NCI-H2107 treated with DMSO at 0.1 percent for 48 hours (cell line): Measurements from ENCODE around the gene TMEM245.
A peak's percentile ranks its signal among the peaks of the same experiment; 100 is the strongest.

Experiments used
- DNase-seq: peaks from one replicate; lab custom pipeline; 2025; ENCODE audit not compliant: unreplicated experiment; lab: John Stamatoyannopoulos, UW

TMEM245 gene

DNA sequence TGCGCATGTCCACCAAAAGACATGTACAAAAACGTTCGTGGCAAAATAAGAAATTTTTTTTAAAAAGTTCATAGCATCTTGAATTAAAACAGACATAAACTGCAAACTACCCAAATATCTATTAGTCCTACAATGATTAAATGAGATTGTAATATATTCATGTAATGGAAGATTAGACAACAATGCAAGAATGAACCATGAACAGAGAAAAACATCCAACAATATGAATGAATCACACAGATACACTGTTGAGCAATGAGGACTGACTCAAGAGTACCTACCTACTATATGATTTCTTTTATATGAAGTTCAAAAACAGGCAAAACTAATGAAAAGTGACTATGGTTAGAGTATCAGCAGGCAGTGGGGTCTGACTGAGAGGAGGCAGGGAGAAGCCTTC, 88.5 kb downstream of the TMEM245 start:
- DNase-seq, result no peak

DNA sequence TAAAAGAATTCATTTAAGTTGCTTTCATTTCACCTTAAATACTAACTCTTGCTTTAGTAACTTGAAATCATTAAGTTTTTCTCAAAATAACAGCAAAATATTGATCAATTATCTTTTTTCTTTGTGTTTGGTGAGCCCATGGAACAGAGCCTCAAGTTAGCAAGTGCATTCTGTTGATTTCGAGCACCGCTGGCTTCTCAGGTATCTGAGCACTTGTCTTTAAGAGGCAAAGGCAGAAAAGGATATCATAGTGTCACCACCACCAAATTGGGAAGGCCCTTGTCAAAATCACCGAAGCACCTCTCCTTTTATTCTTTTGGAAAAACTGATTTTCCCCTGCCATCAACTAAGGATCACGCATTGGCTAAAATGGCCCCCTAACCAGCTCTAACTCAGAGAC, 89.3 kb downstream of the TMEM245 start:
- no peak for DNase-seq

DNA sequence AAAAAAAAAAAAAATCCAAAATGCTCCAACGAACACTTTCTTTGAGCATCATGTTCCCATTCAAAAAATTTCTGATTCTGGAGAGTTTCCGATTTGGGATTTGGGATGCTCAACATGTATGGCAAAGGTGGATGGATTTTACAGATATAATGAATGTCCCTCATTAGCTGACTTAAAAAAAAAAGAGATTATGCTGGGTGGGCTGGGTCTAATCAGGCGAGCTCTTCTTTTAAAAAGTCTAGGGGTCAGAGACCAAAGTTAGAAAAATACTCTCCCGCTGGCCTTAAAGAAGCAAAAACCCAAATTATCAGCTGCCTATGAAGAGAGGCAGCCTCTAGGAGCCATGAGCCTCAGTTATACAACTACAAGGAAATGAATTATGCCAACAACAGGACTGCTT, 91.3 kb downstream of the TMEM245 start:
- DNase-seq, result no peak

DNA sequence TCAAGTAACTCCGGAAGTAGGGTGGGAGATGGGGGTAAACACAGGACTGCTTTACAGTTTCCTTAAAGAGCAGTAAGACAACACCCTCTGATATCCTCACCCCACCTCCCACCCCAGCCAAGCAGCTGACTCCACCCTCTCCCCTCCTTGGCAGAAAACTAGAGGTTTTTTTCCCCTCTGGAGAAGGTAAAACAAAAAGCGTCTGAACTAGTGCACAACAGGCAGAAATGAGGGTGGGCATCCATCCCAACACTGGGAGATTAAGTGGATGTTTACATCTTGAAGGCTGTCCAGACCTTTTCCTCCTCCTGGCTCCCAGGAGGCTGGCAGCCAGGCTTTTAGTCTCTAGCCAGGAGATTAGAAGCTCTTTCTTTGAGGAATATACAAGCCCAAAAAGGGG, 92.6 kb downstream of the TMEM245 start:
- no peak for DNase-seq

DNA sequence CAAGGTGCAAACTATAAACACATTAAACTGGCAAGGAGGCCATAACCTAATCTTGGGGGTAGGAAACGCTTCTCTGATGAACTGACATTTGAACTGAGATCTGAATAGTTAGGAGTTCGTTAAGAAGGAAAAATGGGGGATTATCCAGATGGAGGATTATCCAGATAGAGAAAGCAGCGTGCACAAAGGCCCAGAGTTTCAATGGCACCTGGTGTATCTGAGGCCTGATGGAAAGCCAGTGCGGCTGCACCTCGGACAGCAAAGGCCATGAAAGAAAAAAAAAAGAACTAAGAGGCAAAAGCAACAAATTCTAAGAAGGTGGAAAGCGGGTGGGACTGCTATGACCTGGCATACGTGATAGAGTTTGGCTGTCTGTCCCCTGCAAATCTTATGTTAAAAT, 93.4 kb downstream of the TMEM245 start:
- DNase-seq, result no peak

DNA sequence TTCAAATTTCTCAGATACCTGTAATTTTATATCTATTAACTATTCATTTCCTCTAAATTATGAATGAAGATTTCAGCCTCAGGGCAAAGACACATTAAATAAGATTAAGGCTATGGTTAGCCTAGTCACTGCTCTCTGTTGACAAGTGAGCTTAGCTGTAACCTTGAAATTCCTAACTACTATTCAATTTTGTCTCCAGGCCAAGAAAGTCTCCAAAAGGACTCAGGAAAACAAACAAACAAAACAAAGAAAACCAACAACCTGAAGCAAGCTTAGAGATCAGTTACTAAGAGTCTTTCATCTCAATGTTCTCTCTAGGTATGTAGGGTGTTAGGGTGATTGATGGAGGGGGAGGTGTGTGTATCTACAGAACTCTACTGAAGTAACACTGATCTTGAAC, 96.9 kb downstream of the TMEM245 start:
- DNase-seq, result no peak

DNA sequence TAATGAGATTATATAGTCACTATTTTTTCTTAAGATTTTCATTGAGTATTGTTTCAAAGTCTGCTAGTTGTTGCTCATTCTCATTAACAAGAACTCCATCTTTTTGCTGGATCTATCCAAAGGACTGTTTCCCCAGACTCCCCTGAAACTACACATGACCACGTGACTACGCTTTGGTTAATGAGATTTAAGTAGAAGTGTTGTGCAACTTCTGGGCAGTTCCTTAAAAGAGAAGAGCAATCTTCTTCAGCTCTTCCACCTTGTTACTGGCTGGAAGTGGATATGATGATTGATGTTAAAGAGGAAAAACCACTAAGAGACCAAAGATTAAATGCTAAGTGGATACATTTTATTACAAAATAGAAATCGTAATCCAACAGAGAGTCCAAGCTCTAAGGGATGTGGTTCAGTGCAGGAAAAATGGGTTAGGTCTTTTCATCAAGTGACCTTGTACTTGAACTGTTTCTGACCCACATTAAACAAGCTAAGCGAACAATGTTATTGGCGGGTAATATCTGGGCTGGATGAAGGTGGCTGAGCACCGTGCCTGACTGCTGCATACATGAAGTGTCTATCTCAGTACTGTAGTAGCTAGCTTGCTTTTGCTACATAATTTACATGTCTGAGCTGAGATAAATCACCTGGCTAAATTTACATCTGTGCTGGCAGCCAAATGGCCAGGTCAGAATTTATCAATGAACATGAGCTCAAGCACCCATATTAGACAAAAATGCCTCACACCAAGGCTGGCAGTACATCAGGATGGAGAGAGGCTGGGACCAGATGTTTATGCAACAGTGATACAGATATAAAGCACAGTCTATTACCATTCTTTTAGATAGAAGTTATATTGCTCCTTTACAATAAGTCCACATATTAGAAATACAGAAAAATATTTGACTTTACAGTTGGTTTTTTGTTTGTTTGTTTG, 98.9 kb downstream of the TMEM245 start:
- no peak for DNase-seq

DNA sequence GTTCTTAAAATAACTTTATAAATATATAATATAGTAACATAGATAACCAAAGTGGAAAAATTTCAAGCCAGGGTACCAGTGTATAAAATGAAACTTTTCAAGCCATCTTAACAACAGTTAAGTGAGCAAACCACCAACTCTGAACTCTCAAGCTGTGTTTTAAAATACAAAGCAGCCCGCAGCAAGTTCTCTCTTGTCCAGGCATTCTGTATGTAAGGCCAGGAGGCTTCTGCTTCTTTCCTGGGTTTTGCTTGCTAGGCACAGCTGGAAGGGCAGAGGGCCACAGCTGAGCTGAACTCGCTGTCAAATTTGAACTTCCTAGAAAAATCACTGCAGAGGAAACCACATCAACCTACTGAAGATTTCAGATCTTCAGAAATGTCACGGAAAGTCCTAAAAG, 99.6 kb downstream of the TMEM245 start:
- DNase-seq, result no peak

DNA sequence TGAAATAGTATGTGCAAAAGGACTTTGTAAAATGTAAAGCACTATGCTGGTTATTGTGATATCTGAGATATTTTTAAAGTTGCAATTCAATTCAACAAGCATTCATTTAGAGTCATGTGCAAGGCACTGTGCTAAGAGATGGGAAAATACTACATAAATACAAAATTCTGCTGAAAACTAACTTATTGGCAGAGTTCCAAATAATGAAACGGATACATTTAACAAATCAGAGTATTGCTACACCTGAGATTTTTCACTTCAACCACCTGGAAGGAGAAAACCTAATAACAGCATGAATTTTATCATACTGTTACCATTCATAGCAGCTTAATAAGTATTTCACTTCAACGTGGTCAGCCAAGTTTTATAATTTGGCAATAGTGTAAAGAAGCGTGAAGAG, 100.3 kb downstream of the TMEM245 start:
- DNase-seq, result no peak

DNA sequence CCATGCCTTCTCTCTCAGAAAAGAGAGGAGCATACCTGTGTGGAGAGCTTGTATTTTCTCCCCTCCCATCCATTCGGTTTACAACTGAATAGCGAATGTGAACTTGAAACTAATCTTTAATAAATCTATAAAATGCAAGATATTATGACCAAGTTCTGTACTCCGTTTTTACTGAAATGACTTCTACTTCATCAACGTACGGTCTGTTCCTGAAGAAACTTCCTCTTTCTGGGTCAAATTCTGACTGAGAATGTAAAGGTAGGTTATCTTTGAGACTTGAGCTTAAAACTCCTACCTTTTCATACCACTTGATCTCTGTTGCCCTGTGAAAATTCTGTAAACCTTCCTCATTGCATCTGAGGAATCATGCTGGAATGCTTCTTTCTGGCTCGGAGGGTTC, 102.3 kb downstream of the TMEM245 start:
- no peak for DNase-seq

DNA sequence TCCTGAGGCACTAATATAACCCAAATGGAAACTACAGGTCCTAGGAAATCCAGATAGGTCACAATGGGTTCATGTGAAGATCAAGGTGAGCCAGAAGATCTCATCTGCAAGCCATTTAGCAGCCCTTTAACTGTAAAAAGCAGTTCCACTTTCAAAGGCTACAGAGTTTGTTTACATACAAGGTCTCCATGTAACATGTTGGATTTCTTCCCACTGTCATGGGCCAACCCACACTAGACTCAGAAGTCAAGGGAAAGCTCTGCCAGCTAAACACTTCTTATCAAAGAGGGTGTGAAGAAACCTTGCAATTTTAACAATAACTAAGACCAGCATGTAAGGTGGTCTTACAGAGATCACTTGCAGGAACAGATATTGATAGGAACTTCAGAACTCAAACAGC, 102.7 kb downstream of the TMEM245 start:
- no peak for DNase-seq

DNA sequence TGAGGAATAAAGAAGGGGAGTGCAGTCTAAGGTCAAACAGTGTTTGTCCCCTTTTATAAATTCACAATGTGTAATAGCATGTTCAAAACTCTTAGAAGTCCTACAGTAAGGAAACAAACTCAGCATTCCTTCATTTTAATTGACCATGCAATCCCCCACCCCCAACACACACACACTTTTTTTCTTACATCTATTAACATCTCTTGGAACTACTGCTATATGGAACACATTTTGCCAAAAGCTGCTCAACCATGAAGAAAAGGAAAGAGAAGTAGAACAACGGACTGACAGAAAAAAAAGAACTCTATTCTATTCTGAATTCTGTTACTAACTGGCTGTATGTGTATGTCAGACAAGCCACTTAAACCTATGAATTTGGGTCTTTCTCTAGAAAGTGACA, 103.6 kb downstream of the TMEM245 start:
- DNase-seq, result no peak

DNA sequence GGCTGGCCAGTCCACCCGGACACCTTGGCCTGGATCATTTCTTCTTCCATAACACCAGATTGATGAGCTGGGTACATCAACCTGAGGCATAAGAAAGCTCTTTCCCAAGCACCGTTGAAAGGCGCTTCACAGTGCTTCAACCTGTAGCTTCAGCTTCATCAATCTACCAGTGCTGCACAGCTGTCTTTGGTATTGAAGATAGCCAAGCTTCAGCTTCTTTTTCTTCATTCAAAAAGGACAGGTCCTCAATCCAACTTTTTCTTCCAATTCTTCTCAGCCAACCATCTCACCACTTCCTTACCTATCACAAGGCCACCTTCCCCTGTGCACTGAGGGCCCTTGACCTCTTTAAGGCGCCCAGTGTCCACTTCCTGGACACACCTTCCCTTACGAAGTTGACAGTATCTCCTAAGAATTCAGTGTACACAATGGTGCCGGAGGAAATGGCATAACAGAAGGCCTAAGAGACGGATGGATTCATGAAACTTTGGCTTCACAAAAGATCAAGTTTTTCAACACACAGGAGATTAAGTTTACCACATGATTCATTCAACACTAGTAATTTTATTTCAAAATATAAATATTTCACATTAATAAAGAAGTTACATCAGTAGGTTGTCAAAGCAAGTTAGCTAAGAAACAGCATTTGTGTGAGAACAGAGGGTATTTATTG, 105.0 kb downstream of the TMEM245 start:
- no peak for DNase-seq

DNA sequence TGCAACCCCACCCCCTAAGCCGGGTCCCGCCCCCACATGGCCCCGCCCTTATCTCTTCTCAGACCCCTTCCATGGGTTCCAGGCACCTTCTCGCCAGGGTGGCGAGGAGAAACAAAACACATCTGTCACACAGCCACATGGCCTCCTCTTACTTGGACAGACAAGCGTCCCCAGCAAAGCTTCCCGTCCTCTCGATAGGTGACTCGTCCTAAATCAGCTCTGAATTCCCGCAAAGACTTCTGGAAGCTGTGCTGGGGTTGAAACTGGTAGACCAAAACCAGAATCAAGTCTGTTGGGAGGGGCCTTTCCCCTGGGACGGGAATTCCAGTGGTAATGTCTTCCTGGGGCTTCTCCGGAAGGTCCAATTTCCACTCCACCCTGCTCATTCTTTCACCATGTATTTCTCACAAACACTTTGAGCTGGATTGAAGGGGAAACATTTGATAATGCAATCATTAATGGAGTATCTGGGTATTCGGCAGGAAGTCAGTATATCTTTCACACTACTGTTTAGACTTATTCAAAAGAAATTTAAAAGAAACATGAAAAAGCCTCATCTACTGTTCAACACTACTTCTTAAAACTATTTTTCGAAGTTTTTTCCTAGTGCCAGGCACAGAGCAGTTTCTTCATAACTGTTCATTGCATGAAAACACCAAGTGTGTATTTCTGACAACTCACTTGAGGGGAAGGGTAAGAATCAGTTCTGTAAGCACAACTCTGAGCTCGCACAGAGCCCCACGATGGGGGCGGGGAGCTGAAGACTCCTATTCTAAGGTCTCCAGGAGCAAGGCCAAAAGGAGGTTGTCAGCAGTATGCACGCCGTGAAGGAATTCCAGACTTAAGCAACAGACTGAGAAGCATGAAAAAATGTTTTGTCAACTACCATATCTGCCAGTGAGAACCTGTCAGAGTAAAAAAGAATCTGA, 105.8 kb downstream of the TMEM245 start:
- no peak for DNase-seq

DNA sequence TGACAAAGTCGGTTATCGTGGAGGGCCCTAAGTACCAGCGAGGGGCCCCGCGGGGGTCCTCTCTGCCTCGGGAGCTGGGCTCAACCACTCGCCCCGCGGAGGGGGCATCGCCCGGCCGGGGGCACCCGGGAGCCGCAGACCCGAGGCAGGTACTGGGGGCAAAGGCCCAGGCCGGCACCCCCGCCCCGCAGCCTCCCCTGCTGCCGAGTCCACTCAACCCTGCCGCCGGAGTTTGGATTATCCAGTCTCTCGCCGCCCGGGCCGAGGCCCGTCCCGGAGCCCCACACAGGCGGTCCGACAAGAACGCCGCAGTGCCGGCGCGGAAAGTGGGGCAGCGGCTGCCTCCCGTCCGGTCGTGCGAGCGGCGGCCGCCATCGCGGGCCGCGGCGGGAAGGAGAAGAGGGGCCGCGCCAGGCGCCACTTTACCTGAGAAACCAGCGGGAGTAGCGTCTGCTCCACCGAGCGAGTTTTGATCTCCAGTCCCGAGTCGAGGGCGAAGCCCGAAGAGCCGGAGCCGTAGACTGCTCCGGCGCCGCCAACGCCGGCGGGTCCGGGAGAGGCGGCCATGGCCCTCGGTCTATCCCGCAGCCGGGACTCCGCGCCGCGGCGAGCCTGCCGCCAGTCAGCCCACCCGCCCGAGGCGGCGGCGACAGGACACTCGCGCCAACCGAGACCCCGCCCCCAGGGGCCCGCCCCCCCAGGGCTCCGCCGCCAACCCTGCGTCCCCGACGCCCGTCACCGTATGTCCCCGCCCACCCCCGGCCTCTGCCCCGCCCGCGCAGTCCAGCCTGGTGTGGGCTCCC, 106.7 kb downstream of the TMEM245 start, which contains the start of gene CTNNAL1:
CTNNAL1 (minus strand) TSS at position 624 of the 803 bp plus-strand sequence; CDS start at position 567, 57 bp downstream.
- DNase-seq, result peak; percentile 68

DNA sequence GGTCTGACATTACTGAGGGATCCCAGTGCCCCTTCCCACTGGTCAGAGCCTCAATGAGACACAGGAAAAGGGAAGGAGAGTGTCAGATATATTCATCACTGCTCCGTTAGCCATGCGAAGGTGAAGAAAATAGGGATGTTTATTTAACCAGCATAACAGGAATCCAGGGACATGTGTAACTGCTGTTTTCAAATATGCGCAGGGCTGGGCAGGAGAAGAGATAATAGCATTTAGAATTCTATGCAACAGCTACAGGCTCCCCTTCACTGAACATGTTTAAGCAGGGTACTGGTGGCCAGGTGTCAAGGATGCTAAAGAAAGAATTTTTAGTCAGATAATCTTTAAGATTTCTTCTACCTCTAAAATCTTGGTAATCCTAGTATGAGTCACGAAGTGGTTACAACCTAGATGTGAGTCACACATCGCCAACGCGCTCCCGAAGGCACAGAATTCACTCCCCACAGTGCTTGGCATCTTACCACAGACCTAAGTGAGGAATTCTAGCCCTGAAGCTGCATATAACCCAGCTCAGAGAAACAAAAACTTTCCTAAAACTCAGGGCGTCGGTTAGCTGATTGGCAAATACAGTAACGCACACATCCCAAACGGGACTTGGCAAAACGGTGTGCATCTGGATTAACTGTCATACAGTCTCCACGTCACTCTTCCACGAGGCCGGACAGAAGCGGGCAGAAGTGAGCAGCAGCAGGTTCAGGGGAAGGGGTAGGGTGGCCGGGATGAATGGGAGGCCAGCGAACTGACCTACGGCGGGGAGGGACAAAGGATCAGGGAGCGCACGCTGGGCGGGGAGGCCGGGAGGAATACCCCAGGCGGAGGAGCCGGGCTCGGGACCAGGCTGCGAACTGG, 107.5 kb downstream of the TMEM245 start:
- peak; percentile 8 for DNase-seq

DNA sequence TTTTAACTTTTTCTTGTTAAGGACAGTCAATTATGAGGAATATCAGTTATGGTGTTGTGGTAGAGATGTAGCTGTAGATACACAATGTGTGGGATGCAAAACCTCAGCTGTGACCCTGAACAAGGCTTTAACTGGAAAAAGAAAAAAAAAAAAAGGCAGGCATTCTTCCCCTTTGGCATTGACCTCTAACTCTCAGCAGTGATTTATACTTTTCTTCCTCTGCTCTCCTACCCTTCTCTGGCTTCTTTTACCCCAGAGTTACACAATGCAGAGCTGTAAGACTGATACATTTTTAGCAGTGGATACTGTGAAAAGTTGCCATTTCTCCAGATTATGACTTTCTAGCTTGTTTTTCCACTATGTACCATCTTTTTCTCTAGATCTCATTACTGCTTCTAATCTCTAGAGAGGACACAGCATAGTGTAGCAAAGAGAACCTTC, 108.5 kb downstream of the TMEM245 start:
- no peak for DNase-seq

DNA sequence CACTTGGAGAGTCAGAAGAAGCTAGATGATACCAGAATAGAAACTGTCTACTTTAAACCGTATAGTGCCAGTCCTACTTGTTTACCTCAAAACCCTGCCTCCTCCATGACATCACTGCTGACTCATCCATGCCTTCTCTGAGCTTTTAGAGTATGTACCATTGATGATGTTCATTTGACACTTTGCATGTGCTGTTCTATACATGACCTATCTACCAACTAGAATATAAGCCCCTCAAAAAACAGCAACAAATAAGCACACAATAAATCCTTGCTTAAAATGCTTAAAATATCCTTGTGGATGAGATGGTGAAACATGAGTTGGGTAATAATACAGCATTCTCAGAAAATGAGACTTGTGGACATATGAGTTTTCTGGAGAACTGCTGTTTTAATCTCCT, 109.0 kb downstream of the TMEM245 start:
- no peak for DNase-seq

DNA sequence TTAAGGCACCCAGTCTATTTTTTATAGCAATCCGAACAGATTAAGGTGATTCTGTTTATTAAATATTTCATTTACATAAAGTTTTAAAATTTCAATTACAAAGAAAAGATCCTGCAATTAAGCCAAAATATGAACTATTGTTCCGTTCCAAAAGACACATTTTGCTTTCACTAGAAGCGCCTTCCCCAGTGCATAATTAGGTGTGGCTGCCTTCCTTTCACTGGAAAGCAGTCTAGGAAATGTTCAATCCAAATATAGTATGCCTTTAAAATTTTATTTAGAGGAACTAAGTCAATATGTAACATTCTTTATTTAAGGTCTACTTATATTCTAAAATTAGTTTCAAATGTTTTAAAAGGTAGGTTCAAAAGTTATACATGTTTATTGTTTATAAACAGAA, 114.1 kb downstream of the TMEM245 start:
- no peak for DNase-seq
